HG03469 (cell line): ENCODE data around the gene R3HDM2.
"Not testable (repeated sequence)": the region's sequence is repeated elsewhere in the genome, so short reads cannot be mapped to it uniquely, and the experiment has no call there.

Source experiments
- ATAC-seq: cut with Tn5 transposase; IDR thresholded peaks from one replicate; pipeline ENCODE4 v1.9.1; 2021; ENCODE audit warnings: mild to moderate bottlenecking, moderate library complexity, moderate number of reproducible peaks; ENCODE audit not compliant: unreplicated experiment

Gene R3HDM2

DNA sequence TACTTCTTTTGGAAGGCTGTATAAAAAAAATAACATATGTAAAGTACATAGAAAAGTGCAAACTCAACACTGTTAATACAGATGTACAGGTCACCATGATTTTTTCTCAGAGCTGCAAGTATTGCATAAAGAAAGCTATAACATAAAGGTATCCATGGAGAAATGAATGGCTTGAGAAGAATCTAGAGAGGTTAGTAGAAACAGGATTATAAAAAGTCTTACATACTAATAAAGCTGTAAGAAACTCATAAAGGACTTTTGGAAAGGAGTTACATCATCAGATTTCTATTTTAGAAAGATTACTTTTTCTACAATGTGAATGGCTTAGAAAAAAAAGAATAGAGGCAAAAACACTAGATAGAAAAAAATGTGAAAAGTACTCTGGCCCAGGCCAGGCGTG lies 46.4 kb downstream of the R3HDM2 start:
- ATAC-seq = no peak

DNA sequence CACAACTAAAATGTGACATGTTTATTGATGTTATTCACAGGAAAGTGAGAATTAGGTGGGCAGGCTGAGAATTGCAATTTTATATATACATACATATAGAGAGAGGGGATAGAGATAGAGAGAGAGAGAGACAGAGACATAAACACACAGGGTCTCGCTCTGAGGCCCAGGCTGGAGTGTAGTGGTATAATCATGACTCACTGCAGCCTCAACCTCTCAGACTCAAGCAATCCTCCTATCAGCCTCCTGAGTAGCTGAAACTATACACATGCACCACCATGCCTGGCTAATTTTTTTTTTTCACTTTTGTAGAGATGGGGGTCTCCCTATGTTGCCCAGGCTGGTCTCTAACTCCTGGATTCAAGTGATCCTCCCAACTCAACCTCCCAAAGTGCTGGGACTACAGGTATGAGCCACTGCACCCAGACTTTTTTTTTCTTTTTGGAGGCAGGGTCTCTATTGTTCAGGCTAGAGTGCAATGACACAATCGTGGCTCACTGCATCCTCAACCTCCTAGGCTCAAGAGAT lies 49.1 kb downstream of the R3HDM2 start:
- no peak for ATAC-seq

DNA sequence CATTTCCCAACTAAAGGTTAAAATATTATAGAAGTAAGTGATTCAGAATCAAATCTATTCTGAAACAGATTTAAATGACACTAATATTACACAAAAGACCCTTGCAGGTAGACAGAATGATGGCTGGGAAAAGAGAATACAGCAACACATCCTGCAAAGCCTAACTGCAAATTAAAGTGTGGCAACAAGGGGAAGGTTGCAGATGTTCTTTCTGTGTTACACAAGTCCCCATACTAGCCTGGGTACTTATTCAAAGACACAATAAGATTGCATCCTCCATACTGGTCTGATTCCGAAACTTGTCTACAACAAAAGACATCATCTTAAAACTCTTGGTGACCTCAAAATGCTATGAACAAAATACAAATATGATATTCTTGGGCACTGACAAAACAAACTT lies 50.5 kb downstream of the R3HDM2 start:
- ATAC-seq = no peak

GRCh38 chr12:57377103-57377840 lies 53.6 kb downstream of the R3HDM2 start:
- ATAC-seq = no peak

- ATAC-seq = no peak
Observed at GRCh38 chr12:57372233-57372632, 58.6 kb downstream of the R3HDM2 start.

GRCh38 chr12:57370696-57371095 lies 60.1 kb downstream of the R3HDM2 start:
- ATAC-seq = no peak

DNA sequence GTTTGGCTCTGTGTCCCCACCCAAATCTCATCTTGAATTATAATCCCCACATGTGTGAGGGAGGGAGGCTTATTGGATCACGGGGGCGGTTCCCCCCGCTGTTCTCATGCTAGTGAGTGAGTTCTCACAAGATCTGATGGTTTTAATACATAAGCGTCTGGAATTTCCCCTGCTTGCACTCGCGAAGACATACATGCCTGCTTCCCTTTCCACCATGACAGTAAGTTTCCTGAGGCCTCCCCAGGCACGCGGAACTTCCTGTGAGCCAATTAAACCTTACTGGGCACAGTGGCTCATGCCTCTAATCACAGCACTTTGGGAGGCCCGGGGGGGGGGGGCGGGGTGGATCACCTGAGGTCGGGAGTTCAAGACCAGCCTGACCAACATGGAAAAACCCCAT lies 60.8 kb downstream of the R3HDM2 start:
- ATAC-seq = no peak

DNA sequence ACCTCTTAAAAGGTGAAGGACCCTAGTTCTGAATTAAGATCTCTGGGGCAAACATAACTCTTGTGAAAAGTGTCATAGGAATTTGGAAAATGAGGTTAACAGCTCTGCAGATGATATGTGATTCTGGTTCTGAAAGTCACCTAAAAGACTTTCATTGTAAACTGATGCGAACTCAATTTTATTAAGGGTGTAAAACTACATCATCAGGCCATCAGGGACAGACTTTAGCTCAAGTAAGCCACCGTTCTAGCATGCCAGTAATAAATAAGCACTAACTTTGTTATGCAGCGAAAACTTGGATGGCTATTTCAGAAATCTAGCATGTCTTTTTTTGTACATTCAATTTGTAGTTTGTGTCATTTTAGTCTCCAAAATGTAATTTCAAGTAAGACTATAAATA lies 61.6 kb downstream of the R3HDM2 start:
- ATAC-seq = no peak

DNA sequence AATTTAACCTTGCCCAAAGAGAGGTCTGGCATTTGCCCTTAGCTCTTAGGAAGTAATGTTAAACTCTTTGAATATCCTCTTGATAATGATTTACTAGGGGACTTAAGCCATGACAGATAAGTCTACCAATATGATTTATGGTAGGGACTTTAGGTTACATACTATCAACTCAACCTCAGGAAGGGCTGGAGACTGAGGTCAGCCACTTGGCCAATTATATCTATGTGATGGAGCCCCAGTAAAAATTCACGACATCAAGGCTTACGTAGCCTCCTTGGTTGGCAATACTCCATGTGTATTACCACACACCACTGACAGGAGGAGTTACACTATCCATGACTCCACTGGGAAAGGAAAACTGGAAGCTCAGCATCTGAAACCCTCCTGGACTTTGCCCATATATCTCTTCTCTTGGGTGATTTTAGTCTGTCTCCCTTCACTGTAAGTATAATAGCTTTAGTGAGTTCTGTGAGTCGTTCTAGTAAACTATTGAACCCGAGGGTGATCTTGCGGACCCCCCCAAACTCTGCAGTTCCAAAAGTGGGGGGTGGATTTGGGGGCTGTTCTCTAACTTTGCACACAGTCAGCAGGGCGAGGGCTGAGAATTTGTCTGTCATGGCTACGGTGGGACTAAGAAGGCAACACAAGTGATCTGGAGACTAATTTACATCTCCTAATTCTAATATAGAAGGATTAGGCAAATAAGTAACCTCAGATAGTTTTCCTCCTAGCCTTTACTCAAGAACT lies 62.3 kb downstream of the R3HDM2 start:
- ATAC-seq = no peak

DNA sequence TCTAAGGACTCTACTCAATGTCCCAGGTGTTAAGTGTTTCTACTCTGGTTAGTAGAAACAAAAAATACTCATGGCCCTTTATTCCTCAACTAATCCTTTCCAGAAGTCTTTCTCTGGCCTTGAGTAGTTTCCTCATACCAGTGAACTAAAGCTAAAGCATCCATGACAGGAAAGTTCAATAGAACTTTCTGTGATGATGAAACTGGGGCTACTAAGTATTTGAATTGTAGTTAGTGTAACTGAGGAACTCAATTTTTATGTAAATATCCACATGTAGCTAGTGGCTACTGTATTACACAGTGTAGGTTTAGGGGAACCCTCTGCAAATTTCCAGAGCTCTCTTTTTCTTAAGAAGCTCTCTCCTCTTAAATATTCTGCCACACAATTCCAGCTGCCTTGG lies 63.7 kb downstream of the R3HDM2 start:
- ATAC-seq = no peak

DNA sequence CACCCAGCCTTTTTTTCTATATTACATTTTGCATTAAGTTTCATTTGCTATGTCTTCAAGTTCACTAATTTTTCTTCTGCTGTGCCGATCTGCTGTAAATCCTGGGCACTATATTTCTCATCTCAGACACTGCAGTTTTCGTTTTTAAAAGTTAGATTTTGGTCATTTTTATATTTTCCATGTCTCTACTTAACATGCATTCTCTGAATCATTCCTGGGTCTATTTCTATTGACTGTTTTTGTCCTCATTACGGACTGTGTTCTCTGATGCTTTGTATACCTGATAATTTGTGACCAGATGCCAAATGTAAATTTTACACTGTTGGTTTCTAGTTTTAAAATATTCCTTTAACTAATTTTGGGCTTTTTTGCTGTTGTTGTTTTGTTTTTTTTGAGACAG lies 64.5 kb downstream of the R3HDM2 start:
- ATAC-seq = no peak

DNA sequence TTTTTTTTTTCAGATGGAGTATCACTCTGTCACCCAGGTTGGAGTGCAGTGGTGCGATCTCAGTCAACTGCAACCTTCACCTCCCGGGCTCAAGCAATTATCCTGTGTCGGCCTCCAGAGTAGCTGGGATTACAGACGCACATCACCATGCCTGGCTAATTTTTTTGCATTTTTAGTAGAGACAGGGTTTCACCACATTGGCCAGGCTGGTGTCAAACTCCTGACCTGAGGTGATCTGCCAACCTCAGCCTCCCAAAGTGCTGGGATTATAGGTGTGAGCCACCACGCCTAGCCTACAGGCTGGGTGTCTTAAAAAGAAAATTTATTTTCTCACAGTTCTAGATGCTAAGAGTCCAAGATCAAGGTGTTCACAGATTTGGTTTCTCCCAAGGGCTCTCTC lies 66.7 kb downstream of the R3HDM2 start:
- not testable (repeated sequence) for ATAC-seq

- no peak for ATAC-seq
Observed at GRCh38 chr12:57360468-57360867, 70.4 kb downstream of the R3HDM2 start.

- ATAC-seq = no peak
Observed at GRCh38 chr12:57358646-57359045, 72.2 kb downstream of the R3HDM2 start.

GRCh38 chr12:57355734-57356133 lies 75.1 kb downstream of the R3HDM2 start:
- ATAC-seq = no peak

DNA sequence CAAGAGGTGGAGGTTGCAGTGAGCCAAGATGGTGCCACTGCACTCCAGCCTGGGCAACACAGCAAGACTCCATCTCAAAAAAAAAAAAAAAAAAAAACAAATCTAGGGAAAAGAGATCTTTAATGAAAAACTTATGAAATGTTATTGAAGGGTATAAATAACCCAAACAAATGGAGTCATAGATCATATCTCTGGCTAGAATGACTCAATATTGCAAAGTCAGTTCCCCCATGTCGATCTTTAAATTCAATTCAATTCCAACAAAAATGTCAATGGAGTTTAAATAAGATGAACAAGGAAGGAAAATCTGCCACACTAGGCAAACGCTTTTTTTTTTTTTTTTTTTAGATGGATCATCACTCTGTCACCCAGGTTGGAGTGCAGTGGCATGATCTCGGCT lies 78.7 kb downstream of the R3HDM2 start:
- ATAC-seq = no peak

DNA sequence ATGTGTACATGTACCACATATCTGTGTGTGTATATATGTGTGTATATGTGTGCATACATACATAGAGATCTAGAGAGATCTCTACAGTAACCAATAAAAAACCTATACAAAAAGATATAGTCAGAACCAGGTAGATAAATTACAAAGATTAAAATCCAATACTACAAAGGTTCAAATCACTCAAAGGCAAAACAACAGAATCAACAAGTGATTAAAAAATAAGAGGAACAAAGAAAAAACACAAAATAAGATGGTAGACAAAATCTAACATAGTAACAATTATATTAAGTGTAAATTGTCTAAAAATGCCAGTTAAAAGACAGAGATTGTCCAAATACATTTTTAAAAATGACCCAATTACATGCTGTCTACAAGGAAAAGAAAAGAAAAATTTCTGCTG lies 83.6 kb downstream of the R3HDM2 start:
- no peak for ATAC-seq

- ATAC-seq = no peak
Observed at GRCh38 chr12:57343703-57344378, 87.0 kb downstream of the R3HDM2 start.

DNA sequence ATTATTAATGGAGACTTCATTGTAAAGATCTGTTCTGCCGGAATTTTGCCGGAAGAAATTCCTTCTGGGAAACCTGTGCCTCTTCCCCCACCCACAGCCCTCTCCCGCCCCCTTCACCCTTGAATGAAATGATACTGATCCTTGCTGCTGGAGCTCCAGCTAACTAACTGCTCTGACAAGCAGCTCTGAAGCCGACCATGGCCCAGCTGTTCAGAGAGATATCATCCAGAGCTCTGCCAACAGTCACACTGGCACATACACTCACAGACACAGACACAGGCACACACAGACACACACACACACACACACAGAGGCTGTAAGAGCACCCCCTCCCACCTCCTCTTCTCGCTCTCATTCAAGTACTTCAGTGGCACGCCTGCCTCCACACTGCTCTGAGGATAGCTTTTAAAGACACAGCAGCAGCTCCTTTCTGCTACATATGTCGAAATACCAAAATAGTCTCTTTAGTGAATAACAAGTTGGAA lies 88.6 kb downstream of the R3HDM2 start:
- no peak for ATAC-seq

DNA sequence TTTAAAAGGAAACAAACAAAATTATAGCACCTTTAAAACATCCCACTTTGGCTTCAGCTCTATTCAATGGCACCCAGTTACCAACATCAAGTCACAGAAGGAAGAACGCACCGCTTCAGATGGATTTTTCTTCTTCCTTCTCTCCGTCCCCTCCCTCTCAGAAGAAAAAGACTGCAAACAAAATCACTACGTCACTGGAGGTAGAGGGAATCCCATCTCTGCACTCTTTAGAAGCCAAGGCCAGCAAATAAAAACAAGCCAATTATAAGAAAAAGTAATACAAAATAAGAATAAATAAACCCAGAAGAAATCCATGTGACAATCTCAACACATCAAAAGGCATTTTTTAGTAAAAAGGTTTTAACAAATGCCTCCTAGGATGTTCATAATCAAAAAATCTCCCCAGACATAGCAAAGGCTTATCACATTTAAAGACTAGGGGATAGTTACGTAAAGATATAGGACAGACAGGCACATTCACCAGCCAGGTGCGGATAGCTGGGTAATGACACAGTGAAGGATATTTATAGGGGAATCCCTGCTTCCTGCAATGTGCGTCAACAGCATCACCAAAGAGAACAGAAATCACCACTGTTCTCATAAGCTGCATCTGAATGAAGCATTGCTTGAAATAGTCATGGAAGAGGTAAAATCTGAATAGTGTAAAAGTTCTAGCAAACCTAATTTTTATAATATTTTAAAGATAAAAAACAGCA lies 89.4 kb downstream of the R3HDM2 start:
- no peak for ATAC-seq

DNA sequence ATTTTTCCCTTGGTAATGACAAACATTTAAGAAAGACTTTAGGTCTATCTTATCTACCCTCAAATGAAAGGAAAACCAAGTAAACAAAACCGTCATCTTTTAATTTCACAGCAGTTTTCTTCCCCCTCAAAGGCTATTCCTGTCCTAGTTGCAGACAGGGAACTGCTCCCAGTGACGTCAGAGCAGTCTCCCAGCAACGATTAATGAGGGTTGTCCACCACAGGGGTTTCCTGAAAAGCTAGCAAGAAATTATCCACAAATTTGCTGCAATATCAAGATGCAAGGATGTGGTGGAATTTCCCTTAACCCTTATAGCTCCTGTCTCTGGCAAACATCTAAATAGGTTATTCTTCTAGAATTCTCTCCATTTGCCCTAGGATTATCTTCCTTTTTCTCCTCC lies 90.7 kb downstream of the R3HDM2 start:
- ATAC-seq = no peak
